Retina (tissue), 1 donor: Measurements from ENCODE around the gene SEC24D.
"Not testable (repeated sequence)": the region's sequence is repeated elsewhere in the genome, so short reads cannot be mapped to it uniquely, and the experiment has no call there.

ENCODE experiments used
- DNase-seq: peaks from one replicate; pipeline ENCODE4 v3.0.0-alpha.2; 2016

SEC24D gene

GRCh38 chr4:118835571-118836300, at the start of gene SEC24D:
Gene SEC24D (minus strand): TSS chr4:118836126. CDS start chr4:118833696, 2,430 bp downstream.
- DNase-seq, result peak; percentile 90

- DNase-seq, result no peak
Observed at GRCh38 chr4:118884716-118885115, 48.8 kb upstream of the SEC24D start.

- DNase-seq, result no peak
Observed at GRCh38 chr4:118883861-118884260, 47.9 kb upstream of the SEC24D start.

- no peak for DNase-seq
Observed at GRCh38 chr4:118881512-118882146, 45.7 kb upstream of the SEC24D start.

- DNase-seq, result no peak
Observed at GRCh38 chr4:118879409-118879808, 43.5 kb upstream of the SEC24D start.

GRCh38 chr4:118878507-118878906, 42.6 kb upstream of the SEC24D start:
- DNase-seq, result not testable (repeated sequence)

GRCh38 chr4:118877797-118878196, 41.9 kb upstream of the SEC24D start:
- no peak for DNase-seq

GRCh38 chr4:118872181-118872580, 36.3 kb upstream of the SEC24D start:
- no peak for DNase-seq

GRCh38 chr4:118869808-118870342, 33.9 kb upstream of the SEC24D start:
- DNase-seq, result no peak

GRCh38 chr4:118867311-118868067, 31.6 kb upstream of the SEC24D start:
- DNase-seq, result no peak

- no peak for DNase-seq
Observed at GRCh38 chr4:118866442-118866841, 30.5 kb upstream of the SEC24D start.

GRCh38 chr4:118865091-118865708, 29.3 kb upstream of the SEC24D start:
- peak; percentile 41 for DNase-seq

GRCh38 chr4:118858779-118859178, 22.9 kb upstream of the SEC24D start:
- DNase-seq, result no peak

- DNase-seq, result no peak
Observed at GRCh38 chr4:118857760-118858159, 21.8 kb upstream of the SEC24D start.

GRCh38 chr4:118850488-118851173, 14.7 kb upstream of the SEC24D start:
- no peak for DNase-seq

GRCh38 chr4:118849867-118850487, 14.1 kb upstream of the SEC24D start:
- no peak for DNase-seq

GRCh38 chr4:118848901-118849300, 13.0 kb upstream of the SEC24D start:
- no peak for DNase-seq

GRCh38 chr4:118848242-118848641, 12.3 kb upstream of the SEC24D start:
- no peak for DNase-seq

- no peak for DNase-seq
Observed at GRCh38 chr4:118846979-118847378, 11.1 kb upstream of the SEC24D start.

- no peak for DNase-seq
Observed at GRCh38 chr4:118845552-118846050, 9.7 kb upstream of the SEC24D start.

GRCh38 chr4:118843237-118843636, 7.3 kb upstream of the SEC24D start:
- no peak for DNase-seq

GRCh38 chr4:118842055-118842454, 6.1 kb upstream of the SEC24D start:
- DNase-seq, result no peak
